Activated naive CD8-positive, alpha-beta T cell treated with anti-CD3 and anti-CD28 coated beads, Interleukin-2, amount 10 ng/mL, durations not matched to agents 7 days and 5 days (primary cell): ENCODE results near the gene C3orf80. TPM values are rescaled to one million over a fixed set of nuclear protein-coding genes. Genes with fewer than 3 reads are reported as not detected.
"Not testable (repeated sequence)": the region's sequence is repeated elsewhere in the genome, so short reads cannot be mapped to it uniquely, and the experiment has no call there.

Experiments
- ATAC-seq: fragments of 150-1000 bp; cut with Tn5 transposase; one replicate; pipeline ENCODE4 v1.10.0; 2021; ENCODE audit warnings: low read depth, moderate library complexity
- POLR2A ChIA-PET: fragments of 350-600 bp; sonication (Branson Sonifier 250); formaldehyde crosslinking; loops from one replicate; lab custom pipeline; 2021; ENCODE audit warnings: antibody characterized with exemption; lab: Charles Lee
- DNase-seq: peaks from one replicate; pipeline ENCODE4 v3.0.0; 2021
- H3K27ac Mint-ChIP-seq: one replicate; pipeline ENCODE4 v1.8.0; 2022; ENCODE audit warnings: mild to moderate bottlenecking, mixed read lengths
- H3K27me3 Mint-ChIP-seq: one replicate; pipeline ENCODE4 v1.8.0; 2022; ENCODE audit warnings: mild to moderate bottlenecking, moderate library complexity, mixed read lengths
- H3K36me3 Mint-ChIP-seq: one replicate; pipeline ENCODE4 v1.8.0; 2021; ENCODE audit warnings: mild to moderate bottlenecking, mixed read lengths
- H3K4me1 Mint-ChIP-seq: one replicate; pipeline ENCODE4 v1.8.0; 2021; ENCODE audit warnings: mixed read lengths
- H3K4me3 Mint-ChIP-seq: one replicate; pipeline ENCODE4 v1.8.0; 2022; ENCODE audit warnings: mild to moderate bottlenecking, moderate library complexity, mixed read lengths
- H3K9me3 Mint-ChIP-seq: one replicate; pipeline ENCODE4 v1.8.0; 2021; ENCODE audit warnings: mixed read lengths
- total RNA-seq, 2 experiments: library from RNA; stranded (reverse); gene quantifications; one replicate each; pipeline ENCODE4 v1.2.3, GENCODE V29; 2021

Gene C3orf80
- total RNA-seq, 2 experiments from 2014 or later = not detected

- Mint-ChIP-seq H3K4me1 (peaks cover 10% of the 10 kb centered on the region), H3K27ac (no peak overlapping the region), H3K9me3 (no peaks in the 10 kb centered on the region), H3K4me3 (peak overlapping the region; percentile 67), H3K27me3 (peaks cover 56% of the 10 kb centered on the region), H3K36me3 (no peaks in the 10 kb centered on the region)
- POLR2A ChIA-PET = no interaction called here
- DNase-seq = peak; percentile 29
- ATAC-seq = no peak
These were observed 429 bp upstream of the C3orf80 start for GRCh38 chr3:160224811-160225175.

- DNase-seq = no peak
- H3K4me1 Mint-ChIP-seq = peaks cover 10% of the 10 kb centered on the region
- no peak overlapping the region for H3K27ac Mint-ChIP-seq
- H3K36me3 Mint-ChIP-seq = no peaks in the 10 kb centered on the region
- no peak for ATAC-seq
- peak overlapping the region; percentile 81 for H3K4me3 Mint-ChIP-seq
- H3K27me3 Mint-ChIP-seq = peaks cover 61% of the 10 kb centered on the region
- no peaks in the 10 kb centered on the region for H3K9me3 Mint-ChIP-seq
- POLR2A ChIA-PET = no interaction called here
These were observed 1.0 kb downstream of the C3orf80 start for GRCh38 chr3:160226026-160226907.

GRCh38 chr3:160227419-160227818 is 2.2 kb downstream of the C3orf80 start:
- Mint-ChIP-seq H3K4me3 (no peak overlapping the region), H3K36me3 (no peaks in the 10 kb centered on the region), H3K9me3 (no peaks in the 10 kb centered on the region), H3K27me3 (peaks cover 70% of the 10 kb centered on the region), H3K27ac (no peak overlapping the region), H3K4me1 (peaks cover 10% of the 10 kb centered on the region)
- ATAC-seq = no peak
- POLR2A ChIA-PET = no interaction called here
- DNase-seq = no peak

- Mint-ChIP-seq H3K4me1 (no peaks in the 10 kb centered on the region), H3K27me3 (peaks cover 60% of the 10 kb centered on the region), H3K27ac (no peak overlapping the region), H3K9me3 (no peaks in the 10 kb centered on the region), H3K36me3 (no peaks in the 10 kb centered on the region), H3K4me3 (no peak overlapping the region)
- DNase-seq (no peak), ATAC-seq (no peak)
- POLR2A ChIA-PET = no interaction called here
These were observed 6.8 kb downstream of the C3orf80 start for GRCh38 chr3:160232014-160232413.

GRCh38 chr3:160240719-160241118 is 15.5 kb downstream of the C3orf80 start:
- peaks cover 29% of the 10 kb centered on the region for H3K27me3 Mint-ChIP-seq
- ATAC-seq, H3K9me3 Mint-ChIP-seq, POLR2A ChIA-PET, H3K4me3 Mint-ChIP-seq, H3K36me3 Mint-ChIP-seq, H3K27ac Mint-ChIP-seq, H3K4me1 Mint-ChIP-seq, DNase-seq: not testable (repeated sequence)

- ATAC-seq = no peak
- Mint-ChIP-seq H3K4me3 (no peak overlapping the region), H3K4me1 (no peaks in the 10 kb centered on the region), H3K9me3 (peaks cover 2% of the 10 kb centered on the region), H3K27ac (no peak overlapping the region), H3K36me3 (no peaks in the 10 kb centered on the region), H3K27me3 (peaks cover 25% of the 10 kb centered on the region)
- POLR2A ChIA-PET = no interaction called here
- no peak for DNase-seq
These were observed 20.1 kb downstream of the C3orf80 start for GRCh38 chr3:160245261-160245800.

GRCh38 chr3:160247766-160248165 is 22.5 kb downstream of the C3orf80 start:
- Mint-ChIP-seq H3K4me3 (no peak overlapping the region), H3K27ac (no peak overlapping the region), H3K4me1 (no peaks in the 10 kb centered on the region), H3K9me3 (no peaks in the 10 kb centered on the region), H3K36me3 (no peaks in the 10 kb centered on the region), H3K27me3 (peaks cover 8% of the 10 kb centered on the region)
- DNase-seq (no peak), ATAC-seq (no peak)
- POLR2A ChIA-PET = no interaction called here

GRCh38 chr3:160253298-160253697 is 28.1 kb downstream of the C3orf80 start:
- DNase-seq (no peak), ATAC-seq (no peak)
- POLR2A ChIA-PET = no interaction called here
- H3K9me3 Mint-ChIP-seq = no peaks in the 10 kb centered on the region
- H3K27ac Mint-ChIP-seq = no peak overlapping the region
- peaks cover 5% of the 10 kb centered on the region for H3K36me3 Mint-ChIP-seq
- H3K4me3 Mint-ChIP-seq = no peak overlapping the region
- H3K27me3 Mint-ChIP-seq = no peaks in the 10 kb centered on the region
- H3K4me1 Mint-ChIP-seq = no peaks in the 10 kb centered on the region

- Mint-ChIP-seq H3K9me3 (peaks cover 2% of the 10 kb centered on the region), H3K27me3 (no peaks in the 10 kb centered on the region), H3K27ac (no peak overlapping the region)
These were observed 32.4 kb downstream of the C3orf80 start for GRCh38 chr3:160257606-160258005.

GRCh38 chr3:160259589-160259988 is 34.4 kb downstream of the C3orf80 start:
- H3K27ac Mint-ChIP-seq = no peak overlapping the region
- H3K9me3 Mint-ChIP-seq = peaks cover 2% of the 10 kb centered on the region
- H3K27me3 Mint-ChIP-seq = no peaks in the 10 kb centered on the region
- POLR2A ChIA-PET = no interaction called here
- no peak overlapping the region for H3K4me3 Mint-ChIP-seq
- no peak for DNase-seq
- peaks cover 3% of the 10 kb centered on the region for H3K4me1 Mint-ChIP-seq
- peaks cover 9% of the 10 kb centered on the region for H3K36me3 Mint-ChIP-seq
- no peak for ATAC-seq

More at GRCh38 chr3:160257606-160258005, 32.4 kb downstream of the C3orf80 start:
- peaks cover 3% of the 10 kb centered on the region for H3K4me1 Mint-ChIP-seq
- no peak overlapping the region for H3K4me3 Mint-ChIP-seq
- POLR2A ChIA-PET = no interaction called here
- no peak for ATAC-seq
- DNase-seq = no peak
- H3K36me3 Mint-ChIP-seq = peaks cover 9% of the 10 kb centered on the region

- H3K4me1 Mint-ChIP-seq = peaks cover 3% of the 10 kb centered on the region
- H3K4me3 Mint-ChIP-seq = no peak overlapping the region
- peaks cover 12% of the 10 kb centered on the region for H3K36me3 Mint-ChIP-seq
- H3K9me3 Mint-ChIP-seq = peaks cover 2% of the 10 kb centered on the region
- DNase-seq = no peak
- no peaks in the 10 kb centered on the region for H3K27me3 Mint-ChIP-seq
- POLR2A ChIA-PET = no interaction called here
- ATAC-seq = no peak
- H3K27ac Mint-ChIP-seq = no peak overlapping the region
These were observed 35.5 kb downstream of the C3orf80 start for GRCh38 chr3:160260587-160261270.

GRCh38 chr3:160265088-160265487 is 39.9 kb downstream of the C3orf80 start:
- Mint-ChIP-seq H3K27me3 (no peaks in the 10 kb centered on the region), H3K4me1 (peaks cover 3% of the 10 kb centered on the region), H3K27ac (no peak overlapping the region), H3K36me3 (peaks cover 6% of the 10 kb centered on the region), H3K9me3 (no peaks in the 10 kb centered on the region), H3K4me3 (no peak overlapping the region)
- DNase-seq (no peak), ATAC-seq (no peak)
- POLR2A ChIA-PET = no interaction called here
